ENCODE measurements around the gene HMMR. TPM values are rescaled to one million over a fixed set of nuclear protein-coding genes. Genes with fewer than 3 reads are reported as not detected.
"Not testable (repeated sequence)": the region's sequence is repeated elsewhere in the genome, so short reads cannot be mapped to it uniquely, and the experiment has no call there.

The HMMR gene
- total RNA-seq: 7.1 and 11.2 TPM in 2 replicates

- DNase-seq (ENCODE audit: low read depth): no peak
- H3K27me3 ChIP-seq (ENCODE audit: control insufficient read depth, insufficient read depth, low read length): no peaks in the 10 kb centered on the region
- H3K4me3 ChIP-seq (ENCODE audit: low read depth, low read length): peak within 1 kb of the TSS; percentile 83
- no peaks in the 10 kb centered on the region for H3K36me3 ChIP-seq (ENCODE audit: control insufficient read depth, insufficient read depth, low read length)
- TF ChIP-seq CTCF (IDR thresholded peaks at IDR 0.05; ENCODE audit: insufficient read depth, low read length, poor library complexity, severe bottlenecking): no peak
Observed at GRCh38 chr5:163460562-163461171, at the start of gene HMMR. HMMR (plus strand) TSS chr5:163460632; CDS start chr5:163460693, 61 bp downstream.

GRCh38 chr5:163415673-163416072 is 44.8 kb upstream of the HMMR start:
- H3K36me3 ChIP-seq (ENCODE audit: control insufficient read depth, insufficient read depth, low read length); H3K27me3 ChIP-seq (ENCODE audit: control insufficient read depth, insufficient read depth, low read length); H3K4me3 ChIP-seq (ENCODE audit: low read depth, low read length); DNase-seq (ENCODE audit: low read depth): not testable (repeated sequence)

- no peak for DNase-seq (ENCODE audit: low read depth)
- H3K27me3 ChIP-seq (ENCODE audit: control insufficient read depth, insufficient read depth, low read length): no peaks in the 10 kb centered on the region
- TF ChIP-seq CTCF (IDR thresholded peaks at IDR 0.05; ENCODE audit: insufficient read depth, low read length, poor library complexity, severe bottlenecking): no peak
- H3K36me3 ChIP-seq (ENCODE audit: control insufficient read depth, insufficient read depth, low read length): no peaks in the 10 kb centered on the region
- H3K4me3 ChIP-seq (ENCODE audit: low read depth, low read length): no peak overlapping the region
Observed at GRCh38 chr5:163424836-163425235, 35.6 kb upstream of the HMMR start.

- H3K27me3 ChIP-seq (ENCODE audit: control insufficient read depth, insufficient read depth, low read length); H3K4me3 ChIP-seq (ENCODE audit: low read depth, low read length); DNase-seq (ENCODE audit: low read depth); H3K36me3 ChIP-seq (ENCODE audit: control insufficient read depth, insufficient read depth, low read length): not testable (repeated sequence)
Observed at GRCh38 chr5:163426128-163426527, 34.3 kb upstream of the HMMR start.

GRCh38 chr5:163432544-163432943 is 27.9 kb upstream of the HMMR start:
- Histone ChIP-seq H3K4me3 (ENCODE audit: low read depth, low read length) (no peak overlapping the region), H3K27me3 (ENCODE audit: control insufficient read depth, insufficient read depth, low read length) (no peaks in the 10 kb centered on the region), H3K36me3 (ENCODE audit: control insufficient read depth, insufficient read depth, low read length) (no peaks in the 10 kb centered on the region)
- no peak for DNase-seq (ENCODE audit: low read depth)
- no peak for TF ChIP-seq CTCF (IDR thresholded peaks at IDR 0.05; ENCODE audit: insufficient read depth, low read length, poor library complexity, severe bottlenecking)

GRCh38 chr5:163433271-163433670 is 27.2 kb upstream of the HMMR start:
- H3K36me3 ChIP-seq (ENCODE audit: control insufficient read depth, insufficient read depth, low read length): no peaks in the 10 kb centered on the region
- no peaks in the 10 kb centered on the region for H3K27me3 ChIP-seq (ENCODE audit: control insufficient read depth, insufficient read depth, low read length)
- H3K4me3 ChIP-seq (ENCODE audit: low read depth, low read length): no peak overlapping the region
- no peak for TF ChIP-seq CTCF (IDR thresholded peaks at IDR 0.05; ENCODE audit: insufficient read depth, low read length, poor library complexity, severe bottlenecking)
- DNase-seq (ENCODE audit: low read depth): no peak

GRCh38 chr5:163434401-163434866 is 26.0 kb upstream of the HMMR start:
- Histone ChIP-seq H3K4me3 (ENCODE audit: low read depth, low read length) (no peak overlapping the region), H3K36me3 (ENCODE audit: control insufficient read depth, insufficient read depth, low read length) (no peaks in the 10 kb centered on the region), H3K27me3 (ENCODE audit: control insufficient read depth, insufficient read depth, low read length) (no peaks in the 10 kb centered on the region)
- TF ChIP-seq CTCF (IDR thresholded peaks at IDR 0.05; ENCODE audit: insufficient read depth, low read length, poor library complexity, severe bottlenecking): no peak
- peak; percentile 68 for DNase-seq (ENCODE audit: low read depth)
